Measurements from ENCODE around the gene SLC12A2.

- TF ChIP-seq REST (IDR thresholded peaks at IDR 0.05; ENCODE audit: insufficient read depth in 1 of 2, low read depth in 2 of 2, low read length in 2 of 2), result no peak
- TF ChIP-seq TAF1 (IDR thresholded peaks at IDR 0.05; ENCODE audit: borderline replicate concordance, insufficient read depth, low read length), result no peak
- TF ChIP-seq POLR2AphosphoS5 (IDR thresholded peaks at IDR 0.05; ENCODE audit: low read depth, low read length), result no peak
- no peak for TF ChIP-seq SIN3A (IDR thresholded peaks at IDR 0.05; ENCODE audit: borderline replicate concordance, insufficient read depth, low read length)
- TF ChIP-seq FOXP2 (optimal IDR thresholded peaks at IDR 0.05; ENCODE audit: borderline replicate concordance, extremely low read depth, extremely low read length, insufficient read depth), result no peak
Observed at GRCh38 chr5:128074953-128075352, 8.6 kb upstream of the SLC12A2 start.

Measured in PFSK-1 (cell line).